Stomach (tissue), 9 donors: Measurements from ENCODE around the gene KRTAP5-11. TPM values are rescaled to one million over a fixed set of nuclear protein-coding genes. Genes with fewer than 3 reads are reported as not detected.
"Not testable (repeated sequence)": the region's sequence is repeated elsewhere in the genome, so short reads cannot be mapped to it uniquely, and the experiment has no call there.

Experiments
- DNase-seq, 2 donors: peaks; one replicate each; pipeline versions ENCODE4 v3.0.0 to v3.0.0-alpha.2; 2013 to 2019
- H3K27ac ChIP-seq, 5 donors: fragments of 200-600 bp in 4 of 5; sonication (generic) in 4 of 5; one replicate each; pipeline ENCODE4 v1.5.1; 2013 to 2019; ENCODE audit warnings: mild to moderate bottlenecking in 1 of 5, moderate library complexity in 1 of 5
- H3K27me3 ChIP-seq, 3 donors: fragments of 200-600 bp; sonication (generic); one replicate each; pipeline ENCODE4 v1.5.1; 2017 to 2019; ENCODE audit warnings: mixed run types in 1 of 3
- H3K36me3 ChIP-seq, 4 donors: fragments of 200-600 bp; sonication (generic); 1 replicate in 3 of 4; 2 replicates in 1 of 4; pipeline ENCODE4 v1.5.1; 2016 to 2019
- H3K4me1 ChIP-seq, 4 donors: fragments of 200-600 bp; sonication (generic); one replicate each; pipeline ENCODE4 v1.5.1; 2016 to 2019
- H3K4me3 ChIP-seq, 4 donors: fragments of 200-600 bp; sonication (generic) in 3 of 4; one replicate each; pipeline ENCODE4 v1.5.1; 2016 to 2019; ENCODE audit warnings: mild to moderate bottlenecking in 1 of 4
- H3K9me3 ChIP-seq, 4 donors: fragments of 200-600 bp; sonication (generic); one replicate each; pipeline ENCODE4 v1.5.1; 2016 to 2019
- CTCF ChIP-seq, 7 experiments: fragments of 450-650 bp in 4 of 7; fragments of 200-600 bp in 3 of 7; sonication (generic) in 3 of 7; IDR thresholded peaks; one replicate each; pipeline ENCODE4 v1.5.1; 2016 to 2019; ENCODE audit warnings: antibody characterized with exemption in 7 of 7, control low read depth in 2 of 7, mild to moderate bottlenecking in 1 of 7
- WGBS, 5 donors: extraction: QIAGEN DNeasy Blood & Tissue Kit in 3 of 5; methylation state at CpG; one replicate each; pipeline versions ENCODE4 v1.1.5 to v1.1.7; 2013 to 2018; 5-methylcytosine and 5-hydroxymethylcytosine counted together
- intact Hi-C: fragments of 100-400 bp; cut with DNase I; formaldehyde crosslinking; loops from one replicate; pipeline ENCODE4 v1.15.1; 2023; ENCODE audit warnings: low total_unique reads
- polyA plus RNA-seq, 3 donors: library from polyadenylated mRNA; stranded (reverse); fragments of 200-250 nt; gene quantifications; one replicate each; pipeline ENCODE4 v1.2.3, GENCODE V29; 2013
- total RNA-seq, 5 donors: library from RNA; depleted of rRNA; stranded (reverse); fragments of >200 nt; gene quantifications; one replicate each; pipeline versions ENCODE4 v1.1.0 to v1.2.3, GENCODE V29; 2014 to 2016
- donor health status: healthy with polysubstance abuse.
- donor health status: Bipolar disorder and iron deficiency.
- donor health status: healthy.

KRTAP5-11 gene
- total and polyA plus RNA-seq, 8 donors: not detected

- intact Hi-C loops, H3K27ac ChIP-seq, H3K36me3 ChIP-seq, H3K9me3 ChIP-seq: not testable (repeated sequence)
- peak in 1 of 2 donors; percentile 14 for DNase-seq
- Histone ChIP-seq H3K4me1 (peaks cover 6 to 15% (median 11%) of the 10 kb centered on the region in 4 donors), H3K4me3 (peak overlapping the region in 1 of 4 donors; percentile 37), H3K27me3 (peaks cover 0 to 73% (median 14%) of the 10 kb centered on the region in 3 donors)
- 3 to 23% (median 12%) methylated on average over 5 to 16 of the region's 21 CpGs for WGBS, 5 donors
These were observed 25.6 kb upstream of the KRTAP5-11 start for GRCh38 chr11:71608272-71608671.

- Histone ChIP-seq H3K4me3 (peak overlapping the region; percentile 9 to 37 (median 24)), H3K4me1 (peaks cover 6 to 15% (median 11%) of the 10 kb centered on the region in 4 donors), H3K27me3 (peaks cover 0 to 74% (median 18%) of the 10 kb centered on the region in 3 donors)
- intact Hi-C loops, H3K27ac ChIP-seq, H3K9me3 ChIP-seq, H3K36me3 ChIP-seq, DNase-seq: not testable (repeated sequence)
- 0 to 4% (median 2%) methylated on average over 21 to 52 of the region's 59 CpGs for WGBS, 5 donors
These were observed 25.0 kb upstream of the KRTAP5-11 start for GRCh38 chr11:71607520-71608216.

- intact Hi-C loops, H3K9me3 ChIP-seq, H3K27ac ChIP-seq, DNase-seq, H3K36me3 ChIP-seq: not testable (repeated sequence)
- WGBS, 5 donors: 8 to 21% (median 10%) methylated on average over 11 to 45 of the region's 48 CpGs
- peaks cover 0 to 81% (median 20%) of the 10 kb centered on the region in 3 donors for H3K27me3 ChIP-seq
- peaks cover 6 to 15% (median 11%) of the 10 kb centered on the region in 4 donors for H3K4me1 ChIP-seq
- peak overlapping the region in 3 of 4 donors; percentile 23 to 37 (median 24) for H3K4me3 ChIP-seq
These were observed 24.3 kb upstream of the KRTAP5-11 start for GRCh38 chr11:71606853-71607519.

- H3K36me3 ChIP-seq, H3K4me3 ChIP-seq, DNase-seq, intact Hi-C loops, H3K9me3 ChIP-seq, H3K27ac ChIP-seq: not testable (repeated sequence)
- WGBS, 5 donors: 15 to 29% (median 16%) methylated on average over 5 to 12 of the region's 17 CpGs
- Histone ChIP-seq H3K27me3 (peaks cover 0 to 90% (median 20%) of the 10 kb centered on the region in 3 donors), H3K4me1 (peaks cover 6 to 15% (median 11%) of the 10 kb centered on the region in 4 donors)
- peak in 4 of 7 experiments; percentile 15 to 48 (median 20) for TF ChIP-seq CTCF (IDR thresholded peaks at IDR 0.05)
These were observed 22.3 kb upstream of the KRTAP5-11 start for GRCh38 chr11:71604798-71605488.

- 64 to 76% (median 73%) methylated on average over 8 to 11 of the region's 11 CpGs for WGBS, 5 donors
- H3K36me3 ChIP-seq, intact Hi-C loops, H3K27ac ChIP-seq, H3K9me3 ChIP-seq, H3K4me3 ChIP-seq, DNase-seq: not testable (repeated sequence)
- Histone ChIP-seq H3K27me3 (peaks cover 0 to 73% (median 20%) of the 10 kb centered on the region in 3 donors), H3K4me1 (peaks cover 6 to 13% (median 11%) of the 10 kb centered on the region in 4 donors)
These were observed 20.5 kb upstream of the KRTAP5-11 start for GRCh38 chr11:71603221-71603620.

- whole genome bisulfite sequencing, 5 donors: 20 to 51% (median 39%) methylated on average over 7 to 8 of the region's 8 CpGs
- DNase-seq: peak in 1 of 2 donors; percentile 34
- H3K4me3 ChIP-seq, H3K36me3 ChIP-seq, intact Hi-C loops, H3K27me3 ChIP-seq, H3K4me1 ChIP-seq, H3K27ac ChIP-seq, H3K9me3 ChIP-seq: not testable (repeated sequence)
These were observed 6.9 kb upstream of the KRTAP5-11 start for GRCh38 chr11:71589546-71589920.

GRCh38 chr11:71588822-71589545 lies 6.3 kb upstream of the KRTAP5-11 start:
- H3K9me3 ChIP-seq, H3K4me1 ChIP-seq, H3K27ac ChIP-seq, H3K36me3 ChIP-seq, H3K4me3 ChIP-seq, intact Hi-C loops: not testable (repeated sequence)
- WGBS, 5 donors: 47 to 60% (median 48%) methylated on average over 10 to 11 of the region's 11 CpGs
- peak in 1 of 2 donors; percentile 44 for DNase-seq
- peaks cover 0 to 11% (median 0%) of the 10 kb centered on the region in 3 donors for H3K27me3 ChIP-seq

- H3K27ac ChIP-seq, H3K36me3 ChIP-seq, intact Hi-C loops, H3K9me3 ChIP-seq, H3K4me1 ChIP-seq, H3K4me3 ChIP-seq: not testable (repeated sequence)
- DNase-seq: peak; percentile 32 to 58
- H3K27me3 ChIP-seq: peaks cover 0 to 17% (median 0%) of the 10 kb centered on the region in 3 donors
- 29 to 46% (median 37%) methylated on average over 4 of the region's 4 CpGs for WGBS, 5 donors
These were observed 5.6 kb upstream of the KRTAP5-11 start for GRCh38 chr11:71588314-71588713.

- WGBS, 5 donors: 82 to 92% (median 91%) methylated on average over 5 of the region's 5 CpGs
- H3K36me3 ChIP-seq, DNase-seq, H3K9me3 ChIP-seq, H3K4me1 ChIP-seq, intact Hi-C loops, H3K27ac ChIP-seq, H3K4me3 ChIP-seq: not testable (repeated sequence)
- H3K27me3 ChIP-seq: peaks cover 0 to 24% (median 0%) of the 10 kb centered on the region in 3 donors
These were observed 3.0 kb upstream of the KRTAP5-11 start for GRCh38 chr11:71585673-71586072.

- not testable (repeated sequence) for H3K36me3 ChIP-seq
- 79 to 90% (median 87%) methylated on average over 2 of the region's 2 CpGs for WGBS, 5 donors
These were observed 294 bp upstream of the KRTAP5-11 start for GRCh38 chr11:71582969-71583368.

More at GRCh38 chr11:71582969-71583368, 294 bp upstream of the KRTAP5-11 start:
- H3K9me3 ChIP-seq, DNase-seq, intact Hi-C loops, H3K27ac ChIP-seq, H3K4me3 ChIP-seq: not testable (repeated sequence)
- Histone ChIP-seq H3K27me3 (peaks cover 0 to 28% (median 0%) of the 10 kb centered on the region in 3 donors), H3K4me1 (peaks cover 0 to 10% (median 4%) of the 10 kb centered on the region in 4 donors)
